ENCODE data around the gene HLF. TPM values are rescaled to one million over a fixed set of nuclear protein-coding genes. Genes with fewer than 3 reads are reported as not detected.

Gene HLF
- total and polyA plus RNA-seq, 2 of the 4 experiments (the other 2 are of a cell fraction): 0.18 TPM; not detected in 1

GRCh38 chr17:55343900-55344513, 79.2 kb downstream of the HLF start:
- no peaks in the 10 kb centered on the region for H4K20me1 ChIP-seq (ENCODE audit: insufficient read depth, low read length)
- POLR2A ChIA-PET (ENCODE audit: unreplicated experiment): no interaction called here
- H3K27me3 ChIP-seq (ENCODE audit: control insufficient read depth, insufficient read depth, low read length): peaks cover 14% of the 10 kb centered on the region
- no peak overlapping the region for H4K91ac ChIP-seq (ENCODE audit: insufficient read depth, low read depth, low read length)
- WGBS, 2 experiments (ENCODE audit: extremely low coverage in 2 of 2, insufficient read length in 1 of 2): no CpG with 5 or more reads among the region's 4 CpGs
- H3K79me1 ChIP-seq (ENCODE audit: low read depth in 1 of 2, low read length in 2 of 2): no peaks in the 10 kb centered on the region
- H2BK15ac ChIP-seq (ENCODE audit: low read depth, low read length): no peak overlapping the region
- ATAC-seq (ENCODE audit: low read depth) (no peak), DNase-seq (no peak)
- H3K9me3 ChIP-seq (ENCODE audit: control insufficient read depth, insufficient read depth, low read length): no peaks in the 10 kb centered on the region; the same call in 1 of the 2 replicates
- dilution Hi-C loops (cut with HindIII; ENCODE audit: low sequenced_read_pairs, unreplicated experiment): no loop called here
- H3K36me3 ChIP-seq (ENCODE audit: control insufficient read depth, insufficient read depth, low read length): no peaks in the 10 kb centered on the region
- H3K56ac ChIP-seq (ENCODE audit: extremely low read depth, insufficient read depth, low read length): no peak overlapping the region
- no peak overlapping the region for H2AK5ac ChIP-seq (ENCODE audit: low read depth, low read length)
- CTCF ChIA-PET: no interaction called here
- H3K27ac ChIP-seq (ENCODE audit: insufficient read depth, low read length): no peak overlapping the region
- no peak overlapping the region for H3K23ac ChIP-seq (ENCODE audit: low read depth, low read length)
- H3K4me2 ChIP-seq (ENCODE audit: low read depth, low read length): no peak overlapping the region
- no peak overlapping the region for H2BK20ac ChIP-seq (ENCODE audit: low read depth, low read length)
- no peak overlapping the region for H3K4ac ChIP-seq (ENCODE audit: low read depth, low read length)
- no peak overlapping the region for H3K4me3 ChIP-seq (ENCODE audit: insufficient read depth, low read depth, low read length)
- H3K18ac ChIP-seq (ENCODE audit: low read depth, low read length): no peak overlapping the region
- H2AFZ ChIP-seq (replicated peaks; ENCODE audit: low read length, poor library complexity): no peak overlapping the region
- H3K14ac ChIP-seq (replicated peaks; ENCODE audit: low read depth, low read length): no peak overlapping the region
- no peaks in the 10 kb centered on the region for H3K4me1 ChIP-seq (ENCODE audit: control insufficient read depth, insufficient read depth, low read length)
- no peak overlapping the region for H3K9ac ChIP-seq (ENCODE audit: low read depth, low read length)
- BruUV-seq (replicated peaks): no TSS peak
- H4K5ac ChIP-seq (ENCODE audit: low read depth, low read length): no peak overlapping the region
- H2BK5ac ChIP-seq (ENCODE audit: low read depth, low read length, poor library complexity, severe bottlenecking): no peak overlapping the region
- H4K8ac ChIP-seq (ENCODE audit: low read depth in 2 of 2, low read length in 2 of 2): no peak overlapping the region
- intact Hi-C loops (cut with micrococcal nuclease): no loop called here
- TF ChIP-seq POLR2A (IDR thresholded peaks at IDR 0.05; ENCODE audit: low read depth, low read length) (no peak), RCOR1 (IDR thresholded peaks at IDR 0.05; ENCODE audit: insufficient replicate concordance, low read length) (no peak), ELK1 (IDR thresholded peaks at IDR 0.05; ENCODE audit: borderline replicate concordance, low read depth, low read length) (no peak), BHLHE40 (IDR thresholded peaks at IDR 0.05; ENCODE audit: low read depth, low read length) (no peak), FOS (IDR thresholded peaks at IDR 0.05; ENCODE audit: low read depth, low read length) (no peak), CTCF (conservative IDR thresholded peaks at IDR 0.05; ENCODE audit: low read depth, low read length) (no peak), MAZ (IDR thresholded peaks at IDR 0.05; ENCODE audit: borderline replicate concordance, low read depth, low read length) (no peak), CEBPB (IDR thresholded peaks at IDR 0.05; ENCODE audit: low read depth, low read length) (no peak), USF2 (IDR thresholded peaks at IDR 0.05; ENCODE audit: low read depth, low read length) (no peak), MXI1 (IDR thresholded peaks at IDR 0.05; ENCODE audit: borderline replicate concordance, low read depth, low read length) (no peak), RFX5 (IDR thresholded peaks at IDR 0.05; ENCODE audit: low read depth, low read length) (no peak)
- H3K9me1 ChIP-seq (ENCODE audit: insufficient read depth, low read length): no peaks in the 10 kb centered on the region
- no peak overlapping the region for H2BK120ac ChIP-seq (ENCODE audit: low read depth, low read length)
- no peak overlapping the region for H2AK9ac ChIP-seq (replicated peaks; ENCODE audit: low read depth, low read length, poor library complexity)
- in situ Hi-C loops (cut with MboI; ENCODE audit: low sequenced_read_pairs): no loop called here

Measured in IMR-90 (cell line).